ENCODE results near the gene CLSTN2.

Gene CLSTN2

DNA sequence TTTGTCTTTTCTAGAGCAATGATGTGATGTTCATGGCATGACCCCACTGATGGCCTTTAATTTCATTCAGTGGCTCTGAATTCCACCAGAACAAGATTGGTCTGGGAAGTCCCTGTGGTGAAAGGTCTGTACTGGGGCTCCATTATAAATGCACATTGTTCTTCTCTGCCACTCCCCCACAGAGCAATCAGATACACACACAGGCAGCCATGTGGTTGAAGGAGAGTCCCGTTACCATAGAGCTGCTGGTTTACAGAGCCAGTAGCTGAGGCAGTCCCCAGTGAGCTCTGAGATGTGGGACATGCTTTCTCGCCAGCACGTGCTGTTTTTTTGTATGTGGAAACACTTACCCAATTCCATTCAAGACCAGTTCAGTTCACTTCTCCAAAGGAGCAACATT is 570.2 kb downstream of the CLSTN2 start:
- TF ChIP-seq, protein P1, sequence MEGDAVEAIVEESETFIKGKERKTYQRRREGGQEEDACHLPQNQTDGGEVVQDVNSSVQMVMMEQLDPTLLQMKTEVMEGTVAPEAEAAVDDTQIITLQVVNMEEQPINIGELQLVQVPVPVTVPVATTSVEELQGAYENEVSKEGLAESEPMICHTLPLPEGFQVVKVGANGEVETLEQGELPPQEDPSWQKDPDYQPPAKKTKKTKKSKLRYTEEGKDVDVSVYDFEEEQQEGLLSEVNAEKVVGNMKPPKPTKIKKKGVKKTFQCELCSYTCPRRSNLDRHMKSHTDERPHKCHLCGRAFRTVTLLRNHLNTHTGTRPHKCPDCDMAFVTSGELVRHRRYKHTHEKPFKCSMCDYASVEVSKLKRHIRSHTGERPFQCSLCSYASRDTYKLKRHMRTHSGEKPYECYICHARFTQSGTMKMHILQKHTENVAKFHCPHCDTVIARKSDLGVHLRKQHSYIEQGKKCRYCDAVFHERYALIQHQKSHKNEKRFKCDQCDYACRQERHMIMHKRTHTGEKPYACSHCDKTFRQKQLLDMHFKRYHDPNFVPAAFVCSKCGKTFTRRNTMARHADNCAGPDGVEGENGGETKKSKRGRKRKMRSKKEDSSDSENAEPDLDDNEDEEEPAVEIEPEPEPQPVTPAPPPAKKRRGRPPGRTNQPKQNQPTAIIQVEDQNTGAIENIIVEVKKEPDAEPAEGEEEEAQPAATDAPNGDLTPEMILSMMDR (IDR thresholded peaks at IDR 0.05; ENCODE audit: unreplicated experiment in 3 of 3), result no peak
- Mint-ChIP-seq H3K27ac (peak overlapping the region; percentile 33 to 66 (median 49)), H3K4me1 (peaks cover 36% of the 10 kb centered on the region), H3K27me3 (ENCODE audit: low read depth) (peaks cover 11% of the 10 kb centered on the region), H3K9me3 (no peaks in the 10 kb centered on the region), H3K4me3 (no peak overlapping the region), H3K36me3 (ENCODE audit: low read depth) (no peaks in the 10 kb centered on the region)

DNA sequence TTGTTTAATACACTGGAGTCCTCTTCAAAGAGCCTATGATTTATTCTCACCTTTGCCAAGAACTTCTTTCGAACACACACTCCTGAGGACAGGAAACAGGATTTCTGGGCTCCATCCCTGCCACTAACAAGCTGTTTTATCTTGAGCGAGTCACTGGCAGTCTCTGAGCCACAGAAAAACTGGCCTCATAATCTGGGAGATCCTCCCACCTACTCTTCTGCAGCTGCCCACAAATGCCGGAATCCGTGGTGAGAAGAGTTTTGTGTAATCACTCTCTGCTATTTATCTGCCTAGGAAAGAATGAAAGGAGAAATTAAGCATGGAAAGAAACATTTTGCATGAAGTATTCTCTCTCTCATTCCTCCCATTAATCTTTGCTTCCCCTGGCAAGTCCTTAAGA is 570.9 kb downstream of the CLSTN2 start:
- TF ChIP-seq, protein P1 (IDR thresholded peaks at IDR 0.05; ENCODE audit: unreplicated experiment in 3 of 3), result no peak
- peaks cover 16% of the 10 kb centered on the region for H3K27me3 Mint-ChIP-seq (ENCODE audit: low read depth)
- no peaks in the 10 kb centered on the region for H3K9me3 Mint-ChIP-seq
- peaks cover 36% of the 10 kb centered on the region for H3K4me1 Mint-ChIP-seq
- no peak overlapping the region for H3K27ac Mint-ChIP-seq
- H3K4me3 Mint-ChIP-seq, result no peak overlapping the region
- no peaks in the 10 kb centered on the region for H3K36me3 Mint-ChIP-seq (ENCODE audit: low read depth)

DNA sequence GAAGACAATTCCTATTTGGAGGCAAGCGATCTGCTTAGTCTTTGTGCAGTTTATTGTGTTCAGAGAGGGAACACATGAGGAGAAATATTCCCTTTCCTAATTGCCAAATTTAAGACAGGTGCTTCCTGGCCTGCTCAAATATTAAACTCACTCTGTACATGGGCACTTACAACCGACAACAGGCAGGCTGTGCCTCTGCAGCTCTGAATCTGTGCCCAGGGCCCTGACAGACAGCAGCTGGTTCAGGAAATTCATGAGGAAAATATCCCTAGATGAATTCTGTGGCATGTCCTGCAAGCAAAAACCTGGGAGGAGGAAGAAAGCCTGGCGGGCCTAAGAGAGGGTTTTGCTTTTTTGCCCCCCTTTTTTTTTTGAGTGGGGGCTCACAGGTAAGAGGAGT is 573.6 kb downstream of the CLSTN2 start:
- H3K4me3 Mint-ChIP-seq, result no peak overlapping the region
- peaks cover 9% of the 10 kb centered on the region for H3K9me3 Mint-ChIP-seq
- no peaks in the 10 kb centered on the region for H3K36me3 Mint-ChIP-seq (ENCODE audit: low read depth)
- peaks cover 27% of the 10 kb centered on the region for H3K4me1 Mint-ChIP-seq
- H3K27ac Mint-ChIP-seq, result no peak overlapping the region
- H3K27me3 Mint-ChIP-seq (ENCODE audit: low read depth), result peaks cover 20% of the 10 kb centered on the region
- TF ChIP-seq, protein P1 (IDR thresholded peaks at IDR 0.05; ENCODE audit: unreplicated experiment in 3 of 3), result no peak

DNA sequence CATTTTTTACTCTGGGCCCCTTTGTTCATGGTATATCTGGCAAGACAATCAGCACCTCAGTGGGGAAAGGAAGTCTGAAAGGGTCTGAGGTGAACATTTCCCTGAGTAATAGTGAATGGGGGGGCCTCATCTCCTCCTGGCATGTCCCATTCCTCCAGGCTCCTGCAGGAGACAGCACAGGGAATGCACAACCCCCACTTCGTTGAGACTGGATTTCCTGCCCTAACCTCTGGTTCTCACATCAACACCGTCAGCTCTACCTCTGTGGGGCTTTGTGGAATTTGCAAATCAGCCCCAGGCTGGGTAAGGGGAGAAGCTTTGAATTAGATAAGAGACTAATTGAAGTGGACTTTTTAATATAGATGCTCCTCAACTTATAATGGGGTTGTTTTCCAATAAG is 574.5 kb downstream of the CLSTN2 start:
- H3K9me3 Mint-ChIP-seq, result peaks cover 9% of the 10 kb centered on the region
- no peak overlapping the region for H3K27ac Mint-ChIP-seq
- no peak overlapping the region for H3K4me3 Mint-ChIP-seq
- peaks cover 20% of the 10 kb centered on the region for H3K27me3 Mint-ChIP-seq (ENCODE audit: low read depth)
- H3K36me3 Mint-ChIP-seq (ENCODE audit: low read depth), result no peaks in the 10 kb centered on the region
- peaks cover 24% of the 10 kb centered on the region for H3K4me1 Mint-ChIP-seq
- TF ChIP-seq, protein P1 (IDR thresholded peaks at IDR 0.05; ENCODE audit: unreplicated experiment in 3 of 3), result no peak

DNA sequence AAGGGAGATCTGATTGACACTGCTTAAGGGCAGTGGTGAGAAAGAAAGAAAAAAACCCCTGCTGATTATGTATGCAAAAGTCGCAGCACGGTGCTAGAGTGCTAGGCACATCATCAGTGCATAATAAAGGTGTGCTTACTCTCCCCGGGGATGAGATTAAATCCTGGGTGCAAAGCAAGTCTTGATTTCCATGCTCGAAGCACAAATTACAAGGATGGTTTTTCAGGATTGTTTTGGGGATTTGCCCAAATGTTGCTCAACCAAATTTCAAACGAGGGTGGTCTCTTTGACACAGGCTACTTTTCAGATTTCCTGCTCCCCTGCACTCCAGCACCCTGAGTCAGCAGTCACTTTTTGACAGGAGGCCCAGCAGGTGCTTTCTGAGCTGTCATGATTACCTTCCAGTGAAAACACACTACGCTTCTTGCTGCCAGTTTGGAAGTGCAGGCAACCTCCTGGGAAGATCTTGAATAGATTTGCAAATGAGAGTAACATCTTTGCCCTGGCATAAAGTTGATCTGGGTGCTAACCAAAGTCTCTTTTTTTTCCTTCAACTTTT is 575.4 kb downstream of the CLSTN2 start:
- H3K27ac Mint-ChIP-seq, result no peak overlapping the region
- no peaks in the 10 kb centered on the region for H3K36me3 Mint-ChIP-seq (ENCODE audit: low read depth)
- TF ChIP-seq, protein P1 (IDR thresholded peaks at IDR 0.05; ENCODE audit: unreplicated experiment in 3 of 3), result no peak
- H3K4me1 Mint-ChIP-seq, result peaks cover 16% of the 10 kb centered on the region
- no peak overlapping the region for H3K4me3 Mint-ChIP-seq
- peaks cover 15% of the 10 kb centered on the region for H3K9me3 Mint-ChIP-seq
- peaks cover 20% of the 10 kb centered on the region for H3K27me3 Mint-ChIP-seq (ENCODE audit: low read depth)

DNA sequence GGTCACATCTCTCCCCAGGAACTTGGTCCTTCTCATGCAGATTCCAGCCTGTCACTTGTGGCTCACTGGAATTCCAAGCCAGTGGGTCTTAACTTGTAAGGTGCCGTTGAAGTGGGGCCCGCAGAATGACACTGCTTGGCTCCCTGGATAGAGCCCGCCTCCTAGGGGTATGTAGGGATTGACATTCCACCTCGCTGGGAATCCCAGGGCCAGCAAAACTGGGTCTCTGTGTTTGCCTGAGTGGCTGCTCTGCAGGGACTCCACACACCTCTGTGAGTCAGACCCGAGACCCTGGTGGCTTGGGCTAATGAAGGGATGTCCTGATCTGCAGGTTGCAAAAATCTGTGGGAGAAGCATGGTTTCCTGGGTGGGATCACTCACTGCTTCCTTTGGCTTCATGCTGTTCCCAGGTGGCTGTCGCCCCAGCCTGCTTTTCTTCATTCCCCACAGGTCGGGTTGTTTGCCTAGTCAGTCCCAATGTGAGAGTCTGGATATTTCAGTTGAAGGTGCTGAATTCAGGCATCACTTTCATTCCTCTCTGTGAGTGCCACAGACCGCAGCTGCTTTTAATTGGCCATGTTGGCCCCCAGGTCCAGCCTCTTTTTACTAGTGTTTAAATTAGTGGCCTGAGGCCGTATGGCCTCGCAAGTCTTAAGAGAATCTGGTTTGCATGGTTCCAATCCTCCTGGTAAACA is 586.9 kb downstream of the CLSTN2 start:
- Mint-ChIP-seq H3K36me3 (ENCODE audit: low read depth) (no peaks in the 10 kb centered on the region), H3K27ac (no peak overlapping the region), H3K4me1 (no peaks in the 10 kb centered on the region), H3K9me3 (peaks cover 43% of the 10 kb centered on the region), H3K4me3 (no peak overlapping the region), H3K27me3 (ENCODE audit: low read depth) (no peaks in the 10 kb centered on the region)
- TF ChIP-seq, protein P1 (IDR thresholded peaks at IDR 0.05; ENCODE audit: unreplicated experiment in 3 of 3), result no peak
